Prostate gland (tissue), 2 donors: Measurements from ENCODE around the gene SEPHS1. TPM values are rescaled to one million over a fixed set of nuclear protein-coding genes. Genes with fewer than 3 reads are reported as not detected.

Experiments
- DNase-seq: peaks from one replicate; pipeline ENCODE4 v3.0.0-alpha.2; 2019; ENCODE audit warnings: low spot score
- H3K27ac ChIP-seq, 2 donors: fragments of 200-600 bp; sonication (generic); 2 replicates each; pipeline ENCODE4 v1.5.1; 2017 to 2019
- H3K27me3 ChIP-seq: fragments of 200-600 bp; sonication (generic); replicated peaks from 2 replicates; pipeline ENCODE4 v1.5.1; 2019; ENCODE audit not compliant: insufficient read depth
- H3K36me3 ChIP-seq, 2 donors: fragments of 200-600 bp; sonication (generic); 1 replicate in 1 of 2; 2 replicates in 1 of 2; pipeline versions ENCODE4 v1.5.1 to v1.8.1; 2017 to 2019
- H3K4me1 ChIP-seq: fragments of 200-600 bp; sonication (generic); replicated peaks from 2 replicates; pipeline ENCODE4 v1.5.1; 2019
- H3K4me3 ChIP-seq, 2 donors: fragments of 200-600 bp; sonication (generic); 2 replicates each; pipeline ENCODE4 v1.5.1; 2017 to 2019
- H3K9me3 ChIP-seq: fragments of 200-600 bp; sonication (generic); 2 replicates; pipeline ENCODE4 v1.5.1; 2017
- POLR2A ChIP-seq: fragments of 450-650 bp; IDR thresholded peaks from one replicate; pipeline ENCODE4 v1.6.1; 2016; ENCODE audit warnings: antibody characterized with exemption, mild to moderate bottlenecking
- POLR2AphosphoS5 ChIP-seq: sonication (generic); formaldehyde crosslinking; IDR thresholded peaks from one replicate; pipeline ENCODE4 v1.6.1; 2017; ENCODE audit warnings: antibody characterized with exemption
- WGBS: methylation state at CpG from one replicate; pipeline ENCODE4 v1.1.5; 2018; 5-methylcytosine and 5-hydroxymethylcytosine counted together
- intact Hi-C: fragments of 100-400 bp; cut with DNase I; formaldehyde crosslinking; loops from one replicate; pipeline ENCODE4 v1.14.2; 2022
- total RNA-seq, 2 donors: library from RNA; depleted of rRNA; stranded (reverse); fragments of >200 nt; gene quantifications; one replicate each; pipeline ENCODE4 v1.1.0, GENCODE V29; 2016
- TF ChIP-seq, protein P1 (sequence below), 4 experiments: fragments of 200-600 bp in 2 of 4; fragments of 450-650 bp in 2 of 4; sonication (generic) in 2 of 4; IDR thresholded peaks; 1 replicate in 3 of 4; 2 replicates in 1 of 4; pipeline ENCODE4 v1.5.1; 2016 to 2019; ENCODE audit warnings: antibody characterized with exemption in 4 of 4, mild to moderate bottlenecking in 2 of 4, moderate library complexity in 2 of 4

SEPHS1 gene
- total RNA-seq, 2 donors from 2014 or later = 41.1 to 60.9 TPM

DNA sequence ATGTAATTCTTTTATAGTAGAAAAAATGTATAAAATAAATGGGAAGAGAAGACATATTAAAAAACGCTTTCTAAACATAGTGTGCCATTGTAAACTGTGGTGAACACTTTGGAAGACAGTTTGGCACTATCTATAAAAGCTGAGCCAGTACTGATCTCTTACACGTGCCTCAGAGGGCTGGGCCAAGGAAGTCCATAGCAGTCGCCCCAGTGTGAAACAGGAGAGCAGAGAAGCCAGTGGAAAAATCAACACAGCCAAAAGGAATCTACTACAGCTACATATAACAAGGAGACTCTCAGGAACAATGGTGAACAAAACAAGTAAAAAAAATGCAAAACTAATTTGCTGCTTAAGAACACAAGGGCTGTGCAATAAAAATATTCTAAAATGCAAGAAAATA is 20.6 kb downstream of the SEPHS1 start:
- Histone ChIP-seq H3K36me3 (peaks cover 0 to 4% of the 10 kb centered on the region in 2 donors), H3K4me3 (no peak overlapping the region), H3K4me1 (no peaks in the 10 kb centered on the region), H3K27ac (peak overlapping the region in 1 of 2 donors; percentile 32), H3K27me3 (no peaks in the 10 kb centered on the region), H3K9me3 (no peaks in the 10 kb centered on the region)
- TF ChIP-seq POLR2AphosphoS5 (peak; percentile 87), POLR2A (no peak)
- TF ChIP-seq, protein P1, sequence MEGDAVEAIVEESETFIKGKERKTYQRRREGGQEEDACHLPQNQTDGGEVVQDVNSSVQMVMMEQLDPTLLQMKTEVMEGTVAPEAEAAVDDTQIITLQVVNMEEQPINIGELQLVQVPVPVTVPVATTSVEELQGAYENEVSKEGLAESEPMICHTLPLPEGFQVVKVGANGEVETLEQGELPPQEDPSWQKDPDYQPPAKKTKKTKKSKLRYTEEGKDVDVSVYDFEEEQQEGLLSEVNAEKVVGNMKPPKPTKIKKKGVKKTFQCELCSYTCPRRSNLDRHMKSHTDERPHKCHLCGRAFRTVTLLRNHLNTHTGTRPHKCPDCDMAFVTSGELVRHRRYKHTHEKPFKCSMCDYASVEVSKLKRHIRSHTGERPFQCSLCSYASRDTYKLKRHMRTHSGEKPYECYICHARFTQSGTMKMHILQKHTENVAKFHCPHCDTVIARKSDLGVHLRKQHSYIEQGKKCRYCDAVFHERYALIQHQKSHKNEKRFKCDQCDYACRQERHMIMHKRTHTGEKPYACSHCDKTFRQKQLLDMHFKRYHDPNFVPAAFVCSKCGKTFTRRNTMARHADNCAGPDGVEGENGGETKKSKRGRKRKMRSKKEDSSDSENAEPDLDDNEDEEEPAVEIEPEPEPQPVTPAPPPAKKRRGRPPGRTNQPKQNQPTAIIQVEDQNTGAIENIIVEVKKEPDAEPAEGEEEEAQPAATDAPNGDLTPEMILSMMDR (IDR thresholded peaks at IDR 0.05) = no peak
- DNase-seq = peak; percentile 80
- intact Hi-C loops = no loop called here
- 14% methylated on average over 3 of the region's 3 CpGs for WGBS

GRCh38 chr10:13322615-13323148 is 25.4 kb downstream of the SEPHS1 start:
- no peak overlapping the region for H3K4me3 ChIP-seq
- WGBS = 94% methylated on average over 24 of the region's 24 CpGs
- H3K36me3 ChIP-seq = peaks cover 0 to 4% of the 10 kb centered on the region in 2 donors
- H3K4me1 ChIP-seq = no peaks in the 10 kb centered on the region
- no peaks in the 10 kb centered on the region for H3K9me3 ChIP-seq
- no peak for DNase-seq
- H3K27me3 ChIP-seq = no peaks in the 10 kb centered on the region
- intact Hi-C loops = no loop called here
- no peak overlapping the region for H3K27ac ChIP-seq
- no peak for TF ChIP-seq POLR2A
- TF ChIP-seq, protein P1 (IDR thresholded peaks at IDR 0.05) = no peak
- no peak for TF ChIP-seq POLR2AphosphoS5

GRCh38 chr10:13321576-13321975 is 26.5 kb downstream of the SEPHS1 start:
- Histone ChIP-seq H3K27me3 (no peaks in the 10 kb centered on the region), H3K4me3 (no peak overlapping the region), H3K36me3 (peaks cover 0 to 4% of the 10 kb centered on the region in 2 donors), H3K27ac (no peak overlapping the region), H3K4me1 (no peaks in the 10 kb centered on the region), H3K9me3 (no peaks in the 10 kb centered on the region)
- no peak for DNase-seq
- no peak for TF ChIP-seq POLR2AphosphoS5
- TF ChIP-seq, protein P1 (IDR thresholded peaks at IDR 0.05) = no peak
- TF ChIP-seq POLR2A = no peak
- 95% methylated on average over 13 of the region's 13 CpGs for WGBS
- intact Hi-C loops = no loop called here

GRCh38 chr10:13319166-13319565 is 28.9 kb downstream of the SEPHS1 start:
- H3K27me3 ChIP-seq = no peaks in the 10 kb centered on the region
- DNase-seq = no peak
- TF ChIP-seq POLR2A (no peak), POLR2AphosphoS5 (no peak)
- TF ChIP-seq, protein P1 (IDR thresholded peaks at IDR 0.05) = no peak
- intact Hi-C loops = no loop called here
- H3K36me3 ChIP-seq = peaks cover 0 to 4% of the 10 kb centered on the region in 2 donors
- H3K9me3 ChIP-seq = no peaks in the 10 kb centered on the region
- no peak overlapping the region for H3K4me3 ChIP-seq
- no peaks in the 10 kb centered on the region for H3K4me1 ChIP-seq
- 85% methylated on average over 7 of the region's 7 CpGs for WGBS
- H3K27ac ChIP-seq = no peak overlapping the region

DNA sequence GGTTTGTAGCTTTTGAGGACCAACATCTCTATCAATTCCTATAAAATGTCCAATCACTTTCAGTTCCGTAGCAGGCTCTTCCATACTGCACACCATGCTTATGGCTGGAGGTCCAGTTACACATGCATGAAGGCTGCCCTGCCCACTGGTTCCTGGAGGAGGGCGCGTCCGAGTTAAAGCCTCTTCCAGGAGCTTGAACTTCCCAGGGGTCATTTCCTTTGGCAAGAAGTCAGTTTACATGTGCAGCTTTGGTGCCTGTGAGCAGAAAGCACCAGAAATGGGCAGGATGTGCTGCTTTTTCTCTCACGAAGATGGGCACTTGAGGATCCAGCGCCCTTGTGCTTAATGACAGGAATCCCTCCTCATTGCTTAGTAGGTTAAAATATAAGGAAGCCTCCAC is 30.6 kb downstream of the SEPHS1 start:
- DNase-seq = no peak
- Histone ChIP-seq H3K27me3 (no peaks in the 10 kb centered on the region), H3K9me3 (no peaks in the 10 kb centered on the region), H3K4me3 (no peak overlapping the region), H3K27ac (no peak overlapping the region), H3K4me1 (no peaks in the 10 kb centered on the region), H3K36me3 (no peaks in the 10 kb centered on the region)
- WGBS = 77% methylated on average over 6 of the region's 6 CpGs
- TF ChIP-seq, protein P1 (IDR thresholded peaks at IDR 0.05) = no peak
- TF ChIP-seq POLR2A (no peak), POLR2AphosphoS5 (no peak)
- intact Hi-C loops = no loop called here
